22Rv1 (cell line): Measurements from ENCODE around the gene CD164L2.

Experiments used
- CTCF ChIP-seq: fragments of 450-650 bp; IDR thresholded peaks from 2 replicates; pipeline ENCODE4 v1.5.1; 2017; ENCODE audit warnings: mild to moderate bottlenecking
- ZFX ChIP-seq: fragments of 450-650 bp; IDR thresholded peaks from 2 replicates; pipeline ENCODE4 v1.6.1; 2017; ENCODE audit warnings: antibody characterized with exemption, borderline replicate concordance

GRCh38 chr1:27364696-27365371, 18.3 kb downstream of the CD164L2 start:
- TF ChIP-seq CTCF, result no peak
- TF ChIP-seq ZFX, result no peak
